ENCODE data around the gene TTC33.

The TTC33 gene

GRCh38 chr5:40700116-40700782 lies 55.5 kb downstream of the TTC33 start:
- Histone ChIP-seq H3K27me3 (replicated peaks; ENCODE audit: control insufficient read depth, insufficient read depth, low read length, poor library complexity, severe bottlenecking) (no peaks in the 10 kb centered on the region), H3K4me3 (ENCODE audit: insufficient read depth, low read depth, low read length, poor library complexity, severe bottlenecking) (no peak overlapping the region), H3K4me1 (ENCODE audit: control insufficient read depth, insufficient read depth, low read length, poor library complexity, severe bottlenecking) (no peaks in the 10 kb centered on the region), H3K27ac (ENCODE audit: insufficient read depth, low read length, poor library complexity, severe bottlenecking) (no peak overlapping the region), H3K36me3 (ENCODE audit: control insufficient read depth, insufficient read depth, low read length) (peaks cover 28% of the 10 kb centered on the region), H3K9me3 (ENCODE audit: control insufficient read depth, low read length) (no peaks in the 10 kb centered on the region)
- no peak for DNase-seq

- no peaks in the 10 kb centered on the region for H3K9me3 ChIP-seq (ENCODE audit: control insufficient read depth, low read length)
- H3K36me3 ChIP-seq (ENCODE audit: control insufficient read depth, insufficient read depth, low read length): peaks cover 60% of the 10 kb centered on the region
- DNase-seq: no peak
- no peaks in the 10 kb centered on the region for H3K27me3 ChIP-seq (replicated peaks; ENCODE audit: control insufficient read depth, insufficient read depth, low read length, poor library complexity, severe bottlenecking)
- H3K4me3 ChIP-seq (ENCODE audit: insufficient read depth, low read depth, low read length, poor library complexity, severe bottlenecking): no peak overlapping the region
- H3K4me1 ChIP-seq (ENCODE audit: control insufficient read depth, insufficient read depth, low read length, poor library complexity, severe bottlenecking): peaks cover 14% of the 10 kb centered on the region
- H3K27ac ChIP-seq (ENCODE audit: insufficient read depth, low read length, poor library complexity, severe bottlenecking): no peak overlapping the region
These were observed 61.3 kb downstream of the TTC33 start for GRCh38 chr5:40694433-40694832.

- peaks cover 29% of the 10 kb centered on the region for H3K4me1 ChIP-seq (ENCODE audit: control insufficient read depth, insufficient read depth, low read length, poor library complexity, severe bottlenecking)
- no peaks in the 10 kb centered on the region for H3K9me3 ChIP-seq (ENCODE audit: control insufficient read depth, low read length)
- no peak for DNase-seq
- H3K27me3 ChIP-seq (replicated peaks; ENCODE audit: control insufficient read depth, insufficient read depth, low read length, poor library complexity, severe bottlenecking): no peaks in the 10 kb centered on the region
- peaks cover 51% of the 10 kb centered on the region for H3K36me3 ChIP-seq (ENCODE audit: control insufficient read depth, insufficient read depth, low read length)
- H3K4me3 ChIP-seq (ENCODE audit: insufficient read depth, low read depth, low read length, poor library complexity, severe bottlenecking): no peak overlapping the region
- H3K27ac ChIP-seq (ENCODE audit: insufficient read depth, low read length, poor library complexity, severe bottlenecking): no peak overlapping the region
These were observed 63.9 kb downstream of the TTC33 start for GRCh38 chr5:40691894-40692293.

- H3K9me3 ChIP-seq (ENCODE audit: control insufficient read depth, low read length): no peaks in the 10 kb centered on the region
- peak overlapping the region; percentile 35 for H3K27ac ChIP-seq (ENCODE audit: insufficient read depth, low read length, poor library complexity, severe bottlenecking)
- H3K4me1 ChIP-seq (ENCODE audit: control insufficient read depth, insufficient read depth, low read length, poor library complexity, severe bottlenecking): peaks cover 29% of the 10 kb centered on the region
- peaks cover 38% of the 10 kb centered on the region for H3K36me3 ChIP-seq (ENCODE audit: control insufficient read depth, insufficient read depth, low read length)
- DNase-seq: no peak
- H3K27me3 ChIP-seq (replicated peaks; ENCODE audit: control insufficient read depth, insufficient read depth, low read length, poor library complexity, severe bottlenecking): no peaks in the 10 kb centered on the region
- no peak overlapping the region for H3K4me3 ChIP-seq (ENCODE audit: insufficient read depth, low read depth, low read length, poor library complexity, severe bottlenecking)
These were observed 65.5 kb downstream of the TTC33 start for GRCh38 chr5:40690267-40690666.

- H3K4me1 ChIP-seq (ENCODE audit: control insufficient read depth, insufficient read depth, low read length, poor library complexity, severe bottlenecking): peaks cover 29% of the 10 kb centered on the region
- peak in 1 of 3 donors; percentile 23 for DNase-seq
- H3K9me3 ChIP-seq (ENCODE audit: control insufficient read depth, low read length): no peaks in the 10 kb centered on the region
- no peak overlapping the region for H3K4me3 ChIP-seq (ENCODE audit: insufficient read depth, low read depth, low read length, poor library complexity, severe bottlenecking)
- H3K27ac ChIP-seq (ENCODE audit: insufficient read depth, low read length, poor library complexity, severe bottlenecking): peak overlapping the region; percentile 35
- no peaks in the 10 kb centered on the region for H3K27me3 ChIP-seq (replicated peaks; ENCODE audit: control insufficient read depth, insufficient read depth, low read length, poor library complexity, severe bottlenecking)
- peaks cover 32% of the 10 kb centered on the region for H3K36me3 ChIP-seq (ENCODE audit: control insufficient read depth, insufficient read depth, low read length)
These were observed 66.3 kb downstream of the TTC33 start for GRCh38 chr5:40689438-40689837.

- Histone ChIP-seq H3K9me3 (ENCODE audit: control insufficient read depth, low read length) (no peaks in the 10 kb centered on the region), H3K36me3 (ENCODE audit: control insufficient read depth, insufficient read depth, low read length) (peaks cover 28% of the 10 kb centered on the region), H3K4me1 (ENCODE audit: control insufficient read depth, insufficient read depth, low read length, poor library complexity, severe bottlenecking) (peaks cover 29% of the 10 kb centered on the region), H3K27ac (ENCODE audit: insufficient read depth, low read length, poor library complexity, severe bottlenecking) (peak overlapping the region; percentile 46), H3K4me3 (ENCODE audit: insufficient read depth, low read depth, low read length, poor library complexity, severe bottlenecking) (no peak overlapping the region), H3K27me3 (replicated peaks; ENCODE audit: control insufficient read depth, insufficient read depth, low read length, poor library complexity, severe bottlenecking) (no peaks in the 10 kb centered on the region)
- no peak for DNase-seq
These were observed 66.8 kb downstream of the TTC33 start for GRCh38 chr5:40688996-40689395.

GRCh38 chr5:40688127-40688761 lies 67.5 kb downstream of the TTC33 start:
- peak overlapping the region; percentile 43 for H3K4me3 ChIP-seq (ENCODE audit: insufficient read depth, low read depth, low read length, poor library complexity, severe bottlenecking)
- peak overlapping the region; percentile 65 for H3K27ac ChIP-seq (ENCODE audit: insufficient read depth, low read length, poor library complexity, severe bottlenecking)
- H3K36me3 ChIP-seq (ENCODE audit: control insufficient read depth, insufficient read depth, low read length): peaks cover 24% of the 10 kb centered on the region
- H3K4me1 ChIP-seq (ENCODE audit: control insufficient read depth, insufficient read depth, low read length, poor library complexity, severe bottlenecking): peaks cover 28% of the 10 kb centered on the region
- H3K9me3 ChIP-seq (ENCODE audit: control insufficient read depth, low read length): no peaks in the 10 kb centered on the region
- no peaks in the 10 kb centered on the region for H3K27me3 ChIP-seq (replicated peaks; ENCODE audit: control insufficient read depth, insufficient read depth, low read length, poor library complexity, severe bottlenecking)
- peak; percentile 62 to 82 (median 73) for DNase-seq

GRCh38 chr5:40687321-40687720 lies 68.4 kb downstream of the TTC33 start:
- no peaks in the 10 kb centered on the region for H3K27me3 ChIP-seq (replicated peaks; ENCODE audit: control insufficient read depth, insufficient read depth, low read length, poor library complexity, severe bottlenecking)
- H3K4me1 ChIP-seq (ENCODE audit: control insufficient read depth, insufficient read depth, low read length, poor library complexity, severe bottlenecking): peaks cover 25% of the 10 kb centered on the region
- peak overlapping the region; percentile 65 for H3K27ac ChIP-seq (ENCODE audit: insufficient read depth, low read length, poor library complexity, severe bottlenecking)
- peaks cover 19% of the 10 kb centered on the region for H3K36me3 ChIP-seq (ENCODE audit: control insufficient read depth, insufficient read depth, low read length)
- H3K4me3 ChIP-seq (ENCODE audit: insufficient read depth, low read depth, low read length, poor library complexity, severe bottlenecking): peak overlapping the region; percentile 43
- H3K9me3 ChIP-seq (ENCODE audit: control insufficient read depth, low read length): no peaks in the 10 kb centered on the region
- DNase-seq: peak in 1 of 3 donors; percentile 32

- H3K36me3 ChIP-seq (ENCODE audit: control insufficient read depth, insufficient read depth, low read length): peaks cover 22% of the 10 kb centered on the region
- peak overlapping the region; percentile 93 for H3K4me3 ChIP-seq (ENCODE audit: insufficient read depth, low read depth, low read length, poor library complexity, severe bottlenecking)
- H3K27ac ChIP-seq (ENCODE audit: insufficient read depth, low read length, poor library complexity, severe bottlenecking): peak overlapping the region; percentile 65
- peaks cover 25% of the 10 kb centered on the region for H3K4me1 ChIP-seq (ENCODE audit: control insufficient read depth, insufficient read depth, low read length, poor library complexity, severe bottlenecking)
- no peaks in the 10 kb centered on the region for H3K9me3 ChIP-seq (ENCODE audit: control insufficient read depth, low read length)
- no peak for DNase-seq
- no peaks in the 10 kb centered on the region for H3K27me3 ChIP-seq (replicated peaks; ENCODE audit: control insufficient read depth, insufficient read depth, low read length, poor library complexity, severe bottlenecking)
These were observed 69.7 kb downstream of the TTC33 start for GRCh38 chr5:40685976-40686486.

GRCh38 chr5:40685193-40685592 lies 70.6 kb downstream of the TTC33 start:
- peak overlapping the region; percentile 65 for H3K27ac ChIP-seq (ENCODE audit: insufficient read depth, low read length, poor library complexity, severe bottlenecking)
- H3K36me3 ChIP-seq (ENCODE audit: control insufficient read depth, insufficient read depth, low read length): peaks cover 19% of the 10 kb centered on the region
- H3K9me3 ChIP-seq (ENCODE audit: control insufficient read depth, low read length): no peaks in the 10 kb centered on the region
- H3K27me3 ChIP-seq (replicated peaks; ENCODE audit: control insufficient read depth, insufficient read depth, low read length, poor library complexity, severe bottlenecking): no peaks in the 10 kb centered on the region
- H3K4me3 ChIP-seq (ENCODE audit: insufficient read depth, low read depth, low read length, poor library complexity, severe bottlenecking): peak overlapping the region; percentile 93
- H3K4me1 ChIP-seq (ENCODE audit: control insufficient read depth, insufficient read depth, low read length, poor library complexity, severe bottlenecking): peaks cover 22% of the 10 kb centered on the region
- no peak for DNase-seq
